Kasumi-1 (cell line): Measurements from ENCODE around the gene TRMU.

Experiments
- DNase-seq, 2 experiments: peaks; one replicate each; lab custom pipeline; 2025; lab: John Stamatoyannopoulos, UW

TRMU gene

GRCh38 chr22:46369716-46370583, 34.4 kb downstream of the TRMU start:
- DNase-seq: no peak

DNA sequence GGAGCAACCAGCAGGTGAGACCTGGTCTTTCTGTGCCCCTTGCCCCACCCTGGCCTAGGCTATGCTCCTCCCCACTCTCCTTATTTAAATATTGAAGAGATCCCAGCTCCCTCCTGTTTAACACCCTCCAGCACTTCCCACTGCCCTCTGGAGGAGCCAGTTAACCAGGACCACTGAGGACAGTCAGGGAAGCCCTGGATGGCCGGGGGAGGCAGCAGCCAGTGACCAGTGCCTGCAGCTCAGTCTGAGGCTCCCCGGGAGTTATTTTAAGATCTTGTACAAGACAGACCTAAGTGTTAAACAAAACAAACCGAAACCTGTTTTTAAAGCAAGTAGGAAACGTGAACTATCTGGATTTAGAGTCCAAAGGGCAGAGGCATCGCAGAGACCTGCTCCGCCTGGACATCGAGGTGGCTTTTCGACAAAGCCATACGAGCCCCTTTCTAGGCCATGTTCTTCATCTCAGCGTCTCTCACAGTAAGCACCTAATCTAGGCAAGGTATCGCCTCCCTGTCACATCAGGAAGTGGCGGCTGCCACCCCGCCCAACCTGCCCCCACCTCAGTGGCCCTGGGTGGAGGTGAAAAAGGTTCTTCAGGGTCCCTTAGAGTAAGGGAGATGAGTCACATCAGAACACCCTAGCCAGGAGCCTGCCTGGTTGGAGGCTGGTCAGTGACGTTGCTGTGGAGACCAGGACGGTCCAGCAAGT, 35.2 kb downstream of the TRMU start:
- DNase-seq: no peak

- DNase-seq: no peak
Measured at GRCh38 chr22:46371623-46372226, 36.2 kb downstream of the TRMU start.

DNA sequence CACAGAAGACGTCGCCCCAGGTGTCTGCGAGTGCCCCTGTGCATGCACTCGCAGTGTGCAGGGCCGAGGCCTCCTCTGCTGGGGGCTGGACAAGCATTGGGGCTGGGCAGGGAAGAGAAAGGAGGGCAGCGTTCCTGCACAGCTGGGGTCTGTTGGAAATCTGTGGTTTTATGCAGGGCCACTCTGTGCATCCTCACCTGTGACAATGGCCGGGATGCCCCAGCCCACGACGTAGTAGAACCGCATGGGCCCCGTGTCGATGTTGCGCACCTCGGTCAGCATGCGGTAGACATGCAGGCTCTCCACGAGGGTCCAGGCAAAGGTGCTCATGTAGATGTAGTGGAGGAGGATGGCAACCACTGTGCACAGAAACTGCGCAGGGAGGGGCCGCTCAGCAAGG, 37.2 kb downstream of the TRMU start:
- DNase-seq: no peak

GRCh38 chr22:46373159-46373558, 37.6 kb downstream of the TRMU start:
- DNase-seq: no peak

DNA sequence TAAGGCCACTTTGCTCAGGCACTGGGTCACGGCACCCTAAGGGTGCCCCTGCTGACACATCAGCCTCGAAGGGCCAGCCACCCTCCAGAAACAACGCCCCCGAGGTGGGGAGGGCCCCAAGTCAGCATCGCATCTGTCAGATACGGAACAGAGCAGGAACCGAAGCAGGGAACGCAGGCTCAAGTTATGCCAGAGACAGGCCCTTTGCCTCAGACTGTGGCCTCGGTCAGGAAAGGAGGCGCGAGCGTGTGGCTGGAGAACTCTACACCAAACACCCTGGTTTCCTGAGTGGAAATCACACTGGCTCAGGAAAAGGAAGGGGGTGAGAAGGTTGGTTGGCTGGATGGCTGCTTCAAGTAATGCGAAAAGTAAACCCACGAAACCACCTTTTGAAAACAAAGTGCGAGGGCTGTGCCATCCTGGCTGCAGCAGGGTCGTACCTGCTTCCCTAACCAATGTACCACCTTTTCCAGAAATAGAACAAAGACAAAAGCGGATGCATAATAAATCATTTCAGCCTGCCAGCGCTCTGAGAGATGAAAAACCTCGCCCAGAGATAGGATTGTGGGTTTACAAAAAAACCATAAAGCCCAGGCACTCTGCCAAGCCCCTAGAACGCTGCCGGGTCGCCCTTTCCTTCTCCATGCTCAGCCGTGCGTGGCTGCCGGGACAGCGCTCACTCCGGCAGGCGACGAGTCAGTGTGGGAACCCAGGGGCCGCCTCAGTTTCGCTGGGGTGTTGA, 38.6 kb downstream of the TRMU start:
- DNase-seq: peak; percentile 63 to 70

DNA sequence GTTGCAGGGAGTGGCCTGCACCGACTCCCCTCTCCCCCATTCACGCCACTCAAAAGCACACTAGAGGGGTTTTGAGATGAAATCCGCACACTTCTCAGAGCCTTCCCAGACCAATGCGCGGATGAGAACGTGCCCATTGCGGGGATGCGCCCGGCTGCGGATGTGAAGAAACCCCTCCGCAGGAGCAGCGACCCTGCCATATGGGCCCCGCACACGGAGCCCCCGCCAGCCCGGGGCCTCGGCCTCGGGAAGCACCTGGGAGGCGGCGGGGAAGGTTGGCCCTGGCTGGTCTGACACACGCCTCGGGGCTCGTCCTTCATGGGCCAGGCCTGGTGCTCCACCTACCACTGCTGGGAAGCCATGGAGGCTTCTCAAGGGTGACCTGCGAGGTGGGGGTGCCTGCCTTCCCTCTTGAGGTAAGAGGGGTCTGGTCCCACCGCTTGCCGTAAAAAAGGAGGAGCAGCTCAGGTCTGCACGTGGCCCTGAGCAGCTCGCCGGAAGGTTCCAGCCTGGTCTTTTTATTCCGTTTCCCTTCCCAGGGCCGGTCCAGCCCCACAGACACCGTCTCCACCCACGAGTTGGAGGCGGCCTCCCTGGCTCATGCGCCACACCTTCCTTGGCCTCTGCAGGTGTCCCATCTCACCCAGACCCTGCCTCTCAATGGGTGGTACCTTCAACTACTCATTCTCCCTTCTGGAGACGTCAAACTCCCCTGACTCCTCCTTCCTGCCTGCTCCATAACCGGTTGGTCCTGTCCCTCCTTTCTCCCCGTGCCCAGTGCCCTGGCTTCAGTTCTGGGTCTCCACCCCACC, 39.4 kb downstream of the TRMU start:
- no peak for DNase-seq

GRCh38 chr22:46376111-46376510, 40.6 kb downstream of the TRMU start:
- no peak for DNase-seq

- no peak for DNase-seq
Measured at GRCh38 chr22:46376908-46377524, 41.5 kb downstream of the TRMU start.

- DNase-seq: no peak
Measured at GRCh38 chr22:46377525-46378425, 42.3 kb downstream of the TRMU start.

DNA sequence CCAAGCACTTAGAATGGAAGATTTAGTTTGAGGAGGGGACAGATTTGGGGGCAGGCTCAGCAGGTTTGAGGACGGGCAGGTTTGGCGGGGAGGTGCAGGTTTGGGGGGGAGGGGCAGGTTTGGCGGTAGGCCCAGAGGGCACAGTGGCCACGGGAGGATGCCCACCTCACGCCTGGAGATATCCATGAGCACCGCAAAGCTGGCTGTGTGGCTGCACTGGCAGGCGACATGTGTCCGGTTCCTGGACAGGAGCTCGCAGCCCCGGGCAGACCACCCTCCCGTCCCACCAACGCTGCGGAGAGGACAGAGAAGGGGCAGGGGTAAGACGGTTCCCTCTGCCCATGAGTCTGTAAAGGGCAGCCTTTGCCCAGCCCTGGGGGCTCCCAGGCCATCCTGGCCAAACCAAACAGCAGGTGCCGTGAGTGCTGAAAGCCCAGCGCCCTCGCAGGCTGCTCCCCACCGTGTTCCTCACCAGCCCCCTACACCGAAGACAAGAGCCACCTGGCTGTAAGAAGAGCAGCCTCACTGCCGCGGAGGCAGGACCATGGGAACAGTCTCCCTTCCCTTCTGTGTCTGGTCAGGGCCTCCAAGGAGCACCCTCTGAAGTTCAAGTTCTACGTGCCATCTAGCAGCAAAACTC, 43.0 kb downstream of the TRMU start:
- DNase-seq: no peak

DNA sequence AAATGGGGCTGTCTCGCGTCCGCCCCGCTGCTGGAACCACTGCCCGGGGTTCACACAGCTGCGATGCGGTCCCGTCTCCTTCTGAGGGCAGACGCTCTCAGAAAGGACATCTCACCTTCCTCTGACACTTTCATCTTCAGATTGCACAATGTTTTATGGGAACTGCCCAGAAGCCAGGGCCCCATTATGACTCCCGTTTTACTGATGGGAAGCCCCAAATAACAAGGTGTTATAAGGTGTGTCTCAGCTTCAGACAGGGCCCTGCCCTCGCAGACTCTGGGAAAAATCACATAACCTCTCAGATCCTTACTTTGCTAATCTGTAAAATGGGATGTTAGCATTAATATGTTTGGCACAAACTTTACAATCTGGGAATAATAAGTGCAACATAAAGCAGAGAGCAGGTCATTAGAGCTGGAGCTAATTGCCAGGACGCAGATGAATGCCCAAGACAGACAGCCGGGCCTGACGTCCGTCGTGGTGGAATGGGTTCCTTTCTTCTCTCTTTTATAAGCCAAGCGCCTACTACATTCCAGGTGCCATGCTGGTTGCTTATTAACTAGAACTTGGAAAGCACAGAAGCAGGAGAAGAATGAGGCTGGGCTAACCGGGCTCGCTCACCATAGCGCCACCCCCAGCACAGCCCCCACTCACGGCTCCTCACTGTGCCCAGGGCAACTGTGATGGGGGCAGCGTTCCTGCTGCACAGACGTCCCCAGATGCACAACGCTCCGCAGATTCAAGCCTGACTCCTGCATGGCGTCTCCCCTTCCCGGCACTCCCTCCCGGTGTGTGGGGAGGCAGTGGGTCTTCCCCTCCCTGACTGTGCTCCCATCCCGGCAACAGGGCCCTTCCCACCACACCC, 43.8 kb downstream of the TRMU start:
- no peak for DNase-seq

GRCh38 chr22:46380069-46380468, 44.6 kb downstream of the TRMU start:
- no peak for DNase-seq

- DNase-seq: no peak
Measured at GRCh38 chr22:46380581-46380980, 45.1 kb downstream of the TRMU start.

GRCh38 chr22:46381142-46381541, 45.6 kb downstream of the TRMU start:
- no peak for DNase-seq

DNA sequence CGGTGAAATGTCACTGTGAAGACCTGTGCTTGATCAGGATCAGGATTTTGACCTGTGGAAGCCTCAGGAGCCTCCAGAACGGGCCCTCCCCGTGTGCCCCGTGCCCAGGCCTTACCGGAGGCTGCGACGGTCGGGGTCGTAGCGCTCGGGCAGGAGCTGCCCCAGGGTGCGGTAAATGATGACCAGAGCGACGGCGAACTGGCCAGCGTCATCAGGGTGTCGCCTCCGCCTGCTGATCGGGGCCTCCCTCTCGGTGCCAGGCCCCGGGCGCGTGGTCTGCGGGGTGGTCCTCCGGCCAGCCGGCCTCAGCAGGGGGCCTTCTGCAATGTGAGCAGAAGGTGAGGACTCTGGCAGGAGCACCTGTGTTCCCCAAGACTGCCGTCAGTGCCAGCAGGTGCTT, 46.2 kb downstream of the TRMU start:
- DNase-seq: no peak

DNA sequence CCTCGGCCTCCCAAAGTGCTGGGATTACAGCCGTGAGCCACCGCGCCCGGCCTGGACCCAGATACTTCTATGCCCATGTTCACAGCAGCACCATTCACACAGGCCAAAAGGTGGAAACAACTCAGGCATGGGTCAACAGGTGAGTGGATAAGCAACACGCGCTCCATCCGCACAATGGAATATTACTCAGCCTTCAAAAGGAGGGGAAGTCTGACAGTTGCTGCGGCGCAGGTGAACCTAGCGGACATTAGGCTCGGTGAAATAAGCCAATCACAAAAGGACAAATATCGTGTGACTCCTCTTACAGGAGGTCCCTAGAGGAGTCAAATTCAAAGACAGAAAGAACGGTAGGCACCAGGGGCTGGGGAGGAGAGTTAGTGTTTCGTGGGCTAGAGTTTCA, 47.0 kb downstream of the TRMU start:
- no peak for DNase-seq

DNA sequence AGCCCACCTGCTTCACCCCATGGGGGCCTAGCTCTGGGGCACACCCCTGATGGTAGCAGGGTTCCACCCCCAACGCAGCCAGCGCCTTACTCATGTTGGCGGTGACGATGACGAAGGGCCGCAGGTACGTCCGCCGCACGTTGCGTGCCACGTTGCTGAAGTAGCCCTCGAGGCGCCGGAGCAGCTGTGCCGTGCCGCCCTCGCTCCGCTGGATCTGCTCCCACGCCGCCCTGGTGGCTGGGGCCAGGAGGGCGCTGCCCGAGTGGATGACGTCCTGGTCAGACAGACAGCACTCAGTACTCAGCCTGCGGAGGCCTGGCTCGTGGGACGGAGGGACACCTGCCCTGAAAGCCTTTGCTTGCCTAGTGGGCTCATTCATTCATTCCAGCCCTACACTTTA, 50.8 kb downstream of the TRMU start:
- no peak for DNase-seq
